Type B pancreatic cell (in vitro differentiated cells): ENCODE data around the gene ALPI. TPM values are rescaled to one million over a fixed set of nuclear protein-coding genes. Genes with fewer than 3 reads are reported as not detected.

Experiments
- DNase-seq: peaks from one replicate; pipeline ENCODE4 v3.0.0; 2021; ENCODE audit warnings: mixed read lengths; ENCODE audit not compliant: unreplicated experiment; ENCODE audit errors: extremely low spot score
- H3K27ac Mint-ChIP-seq: 2 replicates; pipeline ENCODE4 v1.8.0; 2021; ENCODE audit warnings: mild to moderate bottlenecking, mixed read lengths
- H3K27me3 Mint-ChIP-seq: 2 replicates; pipeline ENCODE4 v1.8.0; 2021; ENCODE audit warnings: mixed read lengths
- H3K36me3 Mint-ChIP-seq: 2 replicates; pipeline ENCODE4 v1.8.0; 2021; ENCODE audit warnings: mixed read lengths
- H3K4me1 Mint-ChIP-seq: one replicate; pipeline ENCODE4 v1.8.0; 2021; ENCODE audit warnings: mixed read lengths; ENCODE audit not compliant: unreplicated experiment
- H3K4me3 Mint-ChIP-seq: 2 replicates; pipeline ENCODE4 v1.8.0; 2021; ENCODE audit warnings: mild to moderate bottlenecking, mixed read lengths
- H3K9me3 Mint-ChIP-seq: 2 replicates; pipeline ENCODE4 v1.8.0; 2021; ENCODE audit warnings: mixed read lengths
- CTCF ChIP-seq: fragments of 200-600 bp; sonication (generic); conservative IDR thresholded peaks from 2 replicates; pipeline ENCODE4 v1.5.0; 2021; ENCODE audit warnings: antibody characterized with exemption, mild to moderate bottlenecking
- total RNA-seq: library from RNA; stranded (reverse); gene quantifications from 2 replicates; pipeline ENCODE4 v1.2.1, GENCODE V29; 2021; ENCODE audit warnings: low replicate concordance

The ALPI gene
- total RNA-seq, 1 donor from 2014 or later: 1.5 TPM

- no peak for DNase-seq
- no peak for TF ChIP-seq CTCF
- no peaks in the 10 kb centered on the region for H3K4me1 Mint-ChIP-seq
- H3K27me3 Mint-ChIP-seq: peaks cover 51% of the 10 kb centered on the region
- H3K4me3 Mint-ChIP-seq: no peak overlapping the region
- H3K27ac Mint-ChIP-seq: no peak overlapping the region
- H3K9me3 Mint-ChIP-seq: no peaks in the 10 kb centered on the region
- no peaks in the 10 kb centered on the region for H3K36me3 Mint-ChIP-seq
Observed at GRCh38 chr2:232496501-232497270, 40.7 kb downstream of the ALPI start.

- H3K27ac Mint-ChIP-seq: no peak overlapping the region
- H3K27me3 Mint-ChIP-seq: peaks cover 47% of the 10 kb centered on the region
- H3K36me3 Mint-ChIP-seq: no peaks in the 10 kb centered on the region
- H3K4me1 Mint-ChIP-seq: no peaks in the 10 kb centered on the region
- no peak for TF ChIP-seq CTCF
- no peaks in the 10 kb centered on the region for H3K9me3 Mint-ChIP-seq
- no peak overlapping the region for H3K4me3 Mint-ChIP-seq
- no peak for DNase-seq
Observed at GRCh38 chr2:232497348-232497747, 41.4 kb downstream of the ALPI start.

- no peaks in the 10 kb centered on the region for H3K9me3 Mint-ChIP-seq
Observed at GRCh38 chr2:232498452-232498851, 42.5 kb downstream of the ALPI start.

GRCh38 chr2:232501331-232501771 is 45.4 kb downstream of the ALPI start:
- Mint-ChIP-seq H3K27me3 (peaks cover 55% of the 10 kb centered on the region), H3K4me3 (peak overlapping the region; percentile 41), H3K27ac (no peak overlapping the region), H3K4me1 (peaks cover 9% of the 10 kb centered on the region), H3K36me3 (no peaks in the 10 kb centered on the region), H3K9me3 (no peaks in the 10 kb centered on the region)
- DNase-seq: no peak
- no peak for TF ChIP-seq CTCF

More at GRCh38 chr2:232498452-232498851, 42.5 kb downstream of the ALPI start:
- peaks cover 43% of the 10 kb centered on the region for H3K27me3 Mint-ChIP-seq
- no peak for TF ChIP-seq CTCF
- no peaks in the 10 kb centered on the region for H3K4me1 Mint-ChIP-seq
- H3K27ac Mint-ChIP-seq: no peak overlapping the region
- H3K4me3 Mint-ChIP-seq: no peak overlapping the region
- H3K36me3 Mint-ChIP-seq: no peaks in the 10 kb centered on the region
- DNase-seq: no peak

- peaks cover 57% of the 10 kb centered on the region for H3K27me3 Mint-ChIP-seq
- no peak overlapping the region for H3K27ac Mint-ChIP-seq
- no peak for DNase-seq
- H3K36me3 Mint-ChIP-seq: no peaks in the 10 kb centered on the region
- peaks cover 9% of the 10 kb centered on the region for H3K4me1 Mint-ChIP-seq
- TF ChIP-seq CTCF: no peak
- peak overlapping the region; percentile 41 for H3K4me3 Mint-ChIP-seq
- no peaks in the 10 kb centered on the region for H3K9me3 Mint-ChIP-seq
Observed at GRCh38 chr2:232501794-232502390, 45.9 kb downstream of the ALPI start.
